GM19455 (cell line): ENCODE data around the gene PDZRN4.
"Not testable (repeated sequence)": the region's sequence is repeated elsewhere in the genome, so short reads cannot be mapped to it uniquely, and the experiment has no call there.

Experiments used
- ATAC-seq: cut with Tn5 transposase; IDR thresholded peaks from one replicate; pipeline ENCODE4 v1.9.1; 2021; ENCODE audit not compliant: unreplicated experiment

PDZRN4 gene

GRCh38 chr12:41280341-41281095 is 92.4 kb downstream of the PDZRN4 start:
- ATAC-seq = not testable (repeated sequence)

- ATAC-seq = not testable (repeated sequence)
Observed at GRCh38 chr12:41285470-41285869, 97.3 kb downstream of the PDZRN4 start.

DNA sequence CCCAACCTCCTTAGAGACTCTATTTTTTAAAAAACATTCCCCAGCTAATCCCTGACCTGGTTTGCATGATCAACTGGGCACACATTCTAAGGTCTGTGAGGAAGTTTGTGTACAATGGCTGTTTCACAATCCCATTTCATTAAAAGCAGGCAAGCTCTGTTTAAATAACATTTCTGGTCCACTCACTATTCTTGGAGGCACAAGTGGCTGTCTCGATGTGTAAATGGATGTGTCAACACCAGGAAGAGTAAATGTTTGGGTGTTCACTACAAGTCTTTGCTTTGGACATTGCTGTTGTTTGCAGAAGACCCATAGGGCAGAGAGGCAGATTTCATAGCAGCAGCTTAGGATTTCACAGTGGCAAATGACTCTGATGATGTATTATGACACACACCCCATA is 98.3 kb downstream of the PDZRN4 start:
- ATAC-seq = no peak

GRCh38 chr12:41287500-41288141 is 99.5 kb downstream of the PDZRN4 start:
- ATAC-seq = peak; percentile 78

DNA sequence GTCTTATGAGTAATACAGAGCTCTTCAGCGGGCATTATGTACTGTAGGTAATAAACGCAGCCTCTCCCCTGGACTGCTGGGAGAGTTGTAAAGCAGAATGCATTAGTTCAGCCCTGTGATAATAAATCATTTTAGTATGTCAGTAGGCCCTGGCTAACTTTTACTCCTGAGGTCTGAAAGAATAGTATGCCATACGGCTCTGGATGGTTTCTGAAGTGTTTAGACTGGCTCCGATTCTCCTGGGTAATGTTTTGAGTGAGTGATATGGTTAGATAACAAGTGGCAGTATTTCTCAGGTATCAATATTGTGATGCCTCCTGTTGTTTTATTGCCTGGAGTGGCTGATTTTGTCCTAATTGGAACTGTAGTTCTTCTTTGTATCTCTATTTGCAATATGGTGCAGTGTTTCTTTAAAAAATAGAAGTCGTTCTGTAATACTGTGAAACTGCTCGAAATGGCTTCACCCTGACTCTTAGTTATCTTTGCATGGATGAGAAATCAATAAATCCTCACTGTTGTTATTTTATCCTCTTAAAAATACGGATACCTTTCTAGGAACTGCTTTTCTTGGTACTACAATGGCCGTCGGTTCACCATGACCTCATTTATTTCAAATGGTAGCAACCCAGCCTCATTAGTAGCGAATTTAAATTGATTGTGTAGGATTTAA is 100.2 kb downstream of the PDZRN4 start:
- no peak for ATAC-seq

DNA sequence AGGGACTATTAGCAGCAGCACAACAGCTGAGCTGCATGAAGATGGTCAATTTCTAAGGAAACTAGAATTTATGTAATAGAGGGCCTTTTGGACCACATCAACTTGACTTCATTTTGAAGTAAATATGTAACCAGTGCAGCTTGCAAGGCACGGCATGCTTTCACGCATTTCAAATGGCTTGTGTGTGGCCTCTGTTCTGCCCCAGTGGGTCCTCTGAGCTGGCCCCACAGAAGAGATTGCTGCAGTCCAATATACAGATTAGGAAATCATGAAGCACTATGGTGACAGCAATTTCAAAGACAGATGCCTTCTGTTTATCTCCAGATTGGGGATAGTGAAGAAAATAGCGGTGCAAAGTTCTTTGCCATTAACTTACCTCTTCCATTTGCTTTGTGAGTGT is 101.4 kb downstream of the PDZRN4 start:
- no peak for ATAC-seq

- ATAC-seq = no peak
Observed at GRCh38 chr12:41293011-41293410, 104.9 kb downstream of the PDZRN4 start.

GRCh38 chr12:41293461-41293860 is 105.3 kb downstream of the PDZRN4 start:
- ATAC-seq = no peak

DNA sequence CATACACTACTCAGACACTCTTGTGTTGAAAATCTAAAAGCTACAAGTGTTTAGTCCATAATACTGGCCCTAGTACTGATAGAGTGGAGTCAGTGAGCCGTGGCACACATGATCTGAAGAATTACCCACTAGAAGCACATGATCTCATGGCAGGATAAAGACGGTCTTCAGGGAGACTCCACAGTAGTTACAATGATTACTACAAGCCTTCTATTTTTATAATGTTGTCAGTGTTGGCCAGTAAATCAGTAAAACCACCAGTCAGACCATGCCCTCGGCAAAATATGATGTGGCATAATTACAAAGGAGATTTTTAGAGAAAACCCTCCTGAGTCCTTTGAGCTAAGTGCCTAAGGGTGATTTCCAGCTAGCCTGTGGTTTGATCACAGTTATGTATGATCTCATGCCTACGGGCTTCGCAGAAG is 114.9 kb downstream of the PDZRN4 start:
- ATAC-seq = no peak

DNA sequence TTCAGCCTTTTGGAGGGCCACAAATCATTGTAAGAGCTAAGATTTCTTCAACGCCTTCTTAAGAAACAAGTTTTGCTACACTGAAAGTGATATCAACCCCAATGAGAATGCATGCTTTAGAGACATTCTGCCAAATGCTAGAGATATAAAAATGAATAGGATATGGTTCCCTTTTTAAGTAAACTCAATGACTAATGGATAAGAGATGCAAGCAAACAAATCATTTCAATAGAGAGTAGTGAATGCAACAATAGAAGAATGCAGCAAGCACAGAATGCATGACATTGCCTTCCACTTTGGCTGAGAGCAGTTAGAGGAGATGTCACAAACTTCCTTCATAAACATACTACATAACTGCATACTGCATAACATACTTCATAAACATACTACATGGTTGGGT is 116.4 kb downstream of the PDZRN4 start:
- no peak for ATAC-seq

DNA sequence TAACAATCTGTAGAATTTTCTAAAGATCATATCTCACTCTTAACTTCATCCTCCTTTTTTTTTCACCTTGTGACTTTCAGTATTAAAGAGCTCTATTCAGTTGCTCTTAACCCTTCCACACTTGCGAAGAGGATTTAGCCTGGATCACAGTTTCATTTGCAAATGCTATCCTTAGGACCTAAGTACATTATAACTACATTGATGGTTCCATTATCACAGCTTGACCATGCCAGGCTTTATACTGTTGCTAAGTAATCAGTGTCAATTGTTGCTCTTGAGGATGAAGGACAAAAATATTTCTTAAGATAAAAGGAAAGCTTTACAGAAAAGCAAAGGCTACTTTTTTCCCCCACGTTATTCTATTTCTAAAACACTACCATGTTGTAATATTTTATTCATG is 122.2 kb downstream of the PDZRN4 start:
- no peak for ATAC-seq

DNA sequence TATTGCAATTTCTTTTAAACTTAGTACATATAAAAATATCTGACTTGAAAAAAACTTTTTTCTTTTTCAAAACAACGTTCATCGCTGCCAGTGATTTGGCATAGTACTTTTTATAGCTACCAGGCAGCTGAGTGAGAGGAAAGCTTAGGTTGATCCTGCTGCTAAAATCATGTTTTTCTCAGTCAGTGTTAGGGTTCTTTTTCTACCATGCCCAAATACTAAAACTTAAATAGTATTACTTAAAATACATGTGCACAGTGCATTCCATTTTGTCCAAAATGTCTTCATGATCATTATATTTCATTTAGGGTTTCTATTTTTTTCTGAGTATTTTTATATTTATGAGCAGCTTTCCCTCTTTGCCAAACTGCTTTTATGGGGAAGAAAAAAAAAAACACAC is 123.8 kb downstream of the PDZRN4 start:
- ATAC-seq = no peak

GRCh38 chr12:41312451-41312850 is 124.3 kb downstream of the PDZRN4 start:
- ATAC-seq = not testable (repeated sequence)

GRCh38 chr12:41325336-41325735 is 137.2 kb downstream of the PDZRN4 start:
- ATAC-seq = no peak

GRCh38 chr12:41327096-41327895 is 139.2 kb downstream of the PDZRN4 start:
- ATAC-seq = no peak

DNA sequence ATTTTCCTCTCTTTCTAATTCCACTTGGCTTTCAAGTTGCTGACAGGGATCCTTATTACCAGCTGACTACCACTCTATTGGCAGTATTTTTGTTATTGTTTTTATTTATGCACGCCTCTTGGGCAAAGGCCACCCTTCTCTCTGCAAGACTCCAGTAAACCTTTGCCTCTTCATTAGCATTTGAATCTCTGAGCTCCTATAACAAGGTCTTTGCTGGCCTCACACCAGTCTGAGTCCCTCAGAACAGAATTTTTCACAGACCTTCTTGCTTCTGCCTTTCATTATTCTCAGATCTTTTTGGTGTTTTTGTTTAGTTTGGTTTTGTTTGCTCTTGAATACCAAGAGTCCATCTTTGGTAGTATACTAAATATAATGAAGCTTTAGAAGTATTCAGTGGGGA is 145.9 kb downstream of the PDZRN4 start:
- no peak for ATAC-seq

GRCh38 chr12:41334390-41334789 is 146.3 kb downstream of the PDZRN4 start:
- ATAC-seq = no peak

DNA sequence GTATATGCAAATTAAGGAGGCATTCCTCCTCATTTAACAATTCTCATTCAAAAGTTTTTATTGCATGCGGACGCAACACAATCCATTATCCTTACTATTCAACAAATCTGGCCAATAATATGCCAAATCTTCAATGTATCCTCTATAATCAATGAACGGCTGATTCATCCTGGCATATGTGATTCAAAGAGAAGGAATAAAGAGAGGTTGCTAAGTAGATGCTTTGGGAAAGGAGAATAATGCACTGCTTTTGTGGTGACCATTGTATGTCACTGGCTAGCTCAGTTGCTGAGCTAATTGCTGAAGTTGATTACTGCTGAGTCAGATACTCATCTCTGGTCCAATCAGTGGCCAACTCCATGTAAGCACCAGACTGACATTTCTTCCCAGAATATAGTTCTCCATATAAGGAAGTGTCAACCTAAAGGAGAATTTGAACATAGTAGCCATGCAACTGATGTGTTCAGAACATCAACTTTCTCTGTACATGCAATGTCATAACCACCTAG is 148.0 kb downstream of the PDZRN4 start:
- ATAC-seq = no peak

DNA sequence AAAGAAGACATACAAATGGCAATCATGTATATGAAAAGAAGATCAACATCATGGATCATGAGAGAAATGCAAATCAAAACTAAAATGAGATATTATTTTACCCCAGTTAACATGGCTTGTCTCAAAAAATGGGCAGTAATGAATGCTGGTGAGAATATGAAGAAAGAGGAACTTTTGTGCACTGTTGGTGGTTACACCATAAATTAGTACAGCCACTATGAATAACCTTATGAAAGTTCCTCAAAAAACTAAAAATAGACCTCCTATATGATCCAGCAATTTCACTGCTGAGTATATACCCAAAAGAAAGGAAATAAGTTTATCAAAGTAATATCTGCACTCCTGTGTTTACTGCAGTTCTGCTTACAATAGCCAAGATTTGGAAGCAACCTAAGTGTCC is 151.7 kb downstream of the PDZRN4 start:
- no peak for ATAC-seq

DNA sequence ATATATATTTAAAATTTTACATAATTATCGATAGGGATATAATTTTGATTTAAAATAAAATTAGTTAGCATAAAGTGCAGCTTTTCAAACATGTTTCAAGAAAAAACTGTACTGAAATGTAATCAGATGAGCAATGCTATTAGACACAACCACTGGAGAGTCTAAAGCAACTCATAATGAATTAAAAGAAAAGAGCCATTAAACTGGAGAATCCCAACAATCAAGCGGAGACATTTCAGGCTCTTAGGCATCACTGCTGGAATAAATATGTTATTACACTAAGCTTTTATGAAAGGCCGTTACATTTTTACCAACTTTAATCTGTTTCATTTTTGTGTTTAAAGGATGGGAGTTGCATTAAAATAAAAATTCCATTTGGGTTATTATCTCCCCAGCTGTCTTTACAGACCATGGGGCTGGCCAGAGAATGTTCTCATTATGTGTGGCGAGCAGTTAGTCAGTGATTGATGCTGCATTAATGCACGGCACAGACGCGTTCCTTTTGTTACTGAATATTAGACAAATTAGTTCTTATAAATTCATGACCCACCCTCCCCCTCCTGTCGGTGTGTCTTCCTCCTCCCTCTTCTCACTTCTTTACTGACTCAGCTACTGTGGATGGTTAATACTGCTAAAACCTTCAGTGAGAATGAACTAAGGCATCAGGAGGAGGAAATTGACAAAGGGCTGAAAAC is 156.8 kb downstream of the PDZRN4 start:
- no peak for ATAC-seq
